GM12873 (cell line): ENCODE data around the gene SLC5A11.

ENCODE experiments used
- CTCF ChIP-seq: IDR thresholded peaks from 2 replicates; pipeline ENCODE4 v1.5.1; 2012; ENCODE audit warnings: low read depth, mild to moderate bottlenecking, moderate library complexity, low read length, control low read depth; ENCODE audit not compliant: insufficient read depth; ENCODE audit errors: missing control alignments

SLC5A11 gene

DNA sequence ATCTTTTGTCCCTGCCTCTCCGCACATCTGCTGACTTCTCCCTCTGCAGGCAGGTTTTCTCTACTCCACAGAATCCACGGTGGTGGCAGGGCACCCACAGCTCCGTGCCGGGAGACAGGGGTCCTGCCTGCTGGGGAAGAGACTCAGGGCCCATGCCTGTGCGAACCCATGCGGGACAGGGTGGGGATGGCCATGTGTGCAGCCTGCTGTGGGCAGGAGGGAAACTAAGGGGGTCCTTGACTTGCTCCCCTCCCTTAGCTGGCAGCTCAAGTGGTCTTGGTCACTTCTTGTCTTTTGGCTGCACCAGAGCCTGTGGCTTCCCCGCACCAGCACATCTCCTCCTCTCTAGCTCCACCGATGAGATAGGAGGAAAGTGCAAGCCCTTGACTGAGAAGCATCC lies 69.8 kb downstream of the SLC5A11 start:
- no peak for TF ChIP-seq CTCF

- no peak for TF ChIP-seq CTCF
Observed at GRCh38 chr16:24917236-24917635, 71.5 kb downstream of the SLC5A11 start.

GRCh38 chr16:24917891-24918290 lies 72.1 kb downstream of the SLC5A11 start:
- no peak for TF ChIP-seq CTCF

GRCh38 chr16:24918641-24919040 lies 72.9 kb downstream of the SLC5A11 start:
- TF ChIP-seq CTCF = no peak

- no peak for TF ChIP-seq CTCF
Observed at GRCh38 chr16:24919536-24919935, 73.8 kb downstream of the SLC5A11 start.

GRCh38 chr16:24920568-24920967 lies 74.8 kb downstream of the SLC5A11 start:
- TF ChIP-seq CTCF = no peak

DNA sequence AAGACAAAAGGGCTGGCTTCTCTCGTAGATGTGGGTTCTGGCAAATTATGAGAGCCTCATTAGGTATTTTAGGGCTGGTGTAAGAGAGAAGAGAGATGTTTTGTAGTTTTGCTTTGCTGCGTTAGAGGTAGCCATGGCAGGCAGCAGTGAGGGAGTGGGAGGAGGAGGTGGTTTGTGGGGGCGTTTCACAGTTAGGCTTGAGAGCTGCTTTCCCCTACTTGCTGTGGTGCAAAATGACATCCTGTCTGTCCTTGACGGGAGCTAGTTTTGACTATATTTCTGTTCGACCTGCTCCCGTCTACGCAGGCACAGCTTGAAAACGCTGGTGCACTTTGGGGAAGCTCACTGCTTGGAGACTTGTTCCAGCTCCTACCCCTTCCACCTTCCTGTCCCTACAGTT lies 75.5 kb downstream of the SLC5A11 start:
- no peak for TF ChIP-seq CTCF
